ENCODE data around the gene C19orf53.

The C19orf53 gene

GRCh38 chr19:13796301-13797057 lies 22.2 kb downstream of the C19orf53 start:
- DNase-seq (ENCODE audit: low spot score) = no peak

- no peak for DNase-seq (ENCODE audit: low spot score)
These were observed 22.8 kb downstream of the C19orf53 start for GRCh38 chr19:13797058-13797440.

DNA sequence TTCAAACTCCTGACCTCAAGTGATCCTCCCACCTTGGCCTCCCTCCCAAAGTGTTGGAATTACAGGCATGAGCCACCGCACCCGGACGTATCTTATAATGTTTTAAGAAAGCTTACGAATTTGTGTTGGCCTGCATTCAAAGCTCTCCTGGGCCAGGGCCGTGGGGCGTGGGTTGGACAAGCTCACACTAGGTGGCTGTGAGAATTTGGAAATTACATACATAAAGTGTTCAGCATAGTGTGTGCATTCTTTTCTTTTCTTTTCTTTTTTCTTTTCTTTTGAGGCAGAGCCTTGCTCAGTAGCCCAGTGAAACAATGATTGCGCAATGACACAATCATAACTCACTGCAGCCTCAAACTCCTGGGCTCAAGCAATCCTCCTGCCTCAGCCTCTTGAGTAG lies 23.6 kb downstream of the C19orf53 start:
- no peak for DNase-seq (ENCODE audit: low spot score)

- DNase-seq (ENCODE audit: low spot score) = no peak
These were observed 25.4 kb downstream of the C19orf53 start for GRCh38 chr19:13799669-13800068.

GRCh38 chr19:13803038-13803437 lies 28.8 kb downstream of the C19orf53 start:
- DNase-seq (ENCODE audit: low spot score) = no peak

DNA sequence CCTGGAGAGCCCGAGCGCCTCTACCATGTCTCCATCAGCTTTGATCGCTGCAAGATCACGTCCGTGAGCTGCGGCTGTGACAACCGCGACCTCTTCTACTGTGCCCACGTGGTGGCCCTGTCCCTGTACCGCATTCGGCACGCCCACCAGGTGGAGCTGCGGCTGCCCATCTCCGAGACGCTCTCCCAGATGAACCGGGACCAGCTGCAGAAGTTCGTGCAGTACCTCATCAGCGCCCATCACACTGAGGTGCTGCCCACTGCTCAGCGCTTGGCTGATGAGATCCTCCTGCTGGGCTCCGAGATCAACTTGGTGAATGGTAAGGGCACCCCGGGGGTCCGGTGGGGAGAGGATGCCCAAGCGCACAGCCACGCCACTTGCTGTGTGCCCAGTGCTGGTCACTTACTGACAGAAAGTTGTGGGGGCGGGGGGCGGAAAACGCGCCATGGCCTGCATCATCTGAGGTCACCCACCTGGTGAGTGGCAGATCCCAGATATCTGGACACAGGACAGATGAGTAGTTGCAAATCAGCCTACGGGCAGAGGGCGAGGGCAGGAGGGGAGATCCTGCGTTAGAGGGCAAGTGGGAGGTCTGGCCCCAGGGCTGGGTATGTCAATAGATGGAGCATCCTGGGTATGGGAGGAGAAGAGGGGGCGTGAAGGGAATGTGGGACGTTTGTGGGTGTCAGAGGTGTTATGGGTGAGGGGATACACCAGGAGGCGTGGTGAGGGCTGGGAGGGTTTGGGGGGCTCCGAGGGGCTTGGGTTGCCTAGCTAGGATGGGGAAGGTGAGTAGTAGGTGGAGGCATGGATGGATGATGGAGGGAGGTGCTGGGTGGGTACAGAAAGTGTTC lies 30.8 kb downstream of the C19orf53 start:
- no peak for DNase-seq (ENCODE audit: low spot score)

DNA sequence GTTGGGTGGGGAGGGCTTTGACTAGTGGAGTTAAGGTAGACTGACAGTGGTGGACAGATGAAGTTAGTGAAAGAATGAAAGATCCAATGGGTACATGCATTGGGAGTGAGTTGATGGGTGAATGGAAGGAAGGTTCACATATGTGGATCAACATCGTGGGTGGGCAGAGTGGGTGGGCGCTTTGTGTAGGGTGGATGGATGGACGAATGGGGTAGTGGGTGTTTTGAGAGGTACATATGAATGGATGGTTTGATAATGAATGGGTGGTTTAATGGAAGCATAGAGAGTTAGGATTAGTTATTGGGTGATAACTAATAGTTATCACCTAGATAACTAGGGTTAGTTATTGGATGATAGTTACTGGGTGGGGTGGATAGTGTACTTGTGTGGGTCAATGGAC lies 32.5 kb downstream of the C19orf53 start:
- DNase-seq (ENCODE audit: low spot score) = no peak

- DNase-seq (ENCODE audit: low spot score) = no peak
These were observed 33.3 kb downstream of the C19orf53 start for GRCh38 chr19:13807421-13808021.

- DNase-seq (ENCODE audit: low spot score) = no peak
These were observed 34.6 kb downstream of the C19orf53 start for GRCh38 chr19:13808856-13809255.

GRCh38 chr19:13812544-13812943 lies 38.3 kb downstream of the C19orf53 start:
- no peak for DNase-seq (ENCODE audit: low spot score)

DNA sequence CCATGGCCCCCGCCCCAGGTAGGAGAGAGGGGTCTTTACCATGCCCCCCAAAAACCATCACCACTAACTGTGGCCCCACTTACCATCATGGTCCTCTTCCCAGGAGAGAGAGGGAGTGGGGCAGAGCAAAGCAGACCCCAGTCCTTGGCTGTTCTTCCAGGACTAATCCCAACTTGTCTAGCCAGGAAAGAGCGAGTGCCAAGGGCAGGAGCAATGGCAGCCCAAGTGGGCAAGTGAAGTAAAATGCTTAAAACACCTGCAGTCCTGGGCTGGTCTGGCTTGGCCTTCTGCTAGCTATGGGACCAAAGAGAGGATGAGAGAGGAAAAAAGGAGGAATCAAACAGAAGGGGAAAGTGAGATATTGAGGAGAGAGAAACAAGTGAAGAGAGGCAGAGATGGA lies 38.9 kb downstream of the C19orf53 start:
- no peak for DNase-seq (ENCODE audit: low spot score)

GRCh38 chr19:13814550-13814949 lies 40.3 kb downstream of the C19orf53 start:
- no peak for DNase-seq (ENCODE audit: low spot score)

GRCh38 chr19:13817018-13817614 lies 42.9 kb downstream of the C19orf53 start:
- DNase-seq (ENCODE audit: low spot score) = no peak

DNA sequence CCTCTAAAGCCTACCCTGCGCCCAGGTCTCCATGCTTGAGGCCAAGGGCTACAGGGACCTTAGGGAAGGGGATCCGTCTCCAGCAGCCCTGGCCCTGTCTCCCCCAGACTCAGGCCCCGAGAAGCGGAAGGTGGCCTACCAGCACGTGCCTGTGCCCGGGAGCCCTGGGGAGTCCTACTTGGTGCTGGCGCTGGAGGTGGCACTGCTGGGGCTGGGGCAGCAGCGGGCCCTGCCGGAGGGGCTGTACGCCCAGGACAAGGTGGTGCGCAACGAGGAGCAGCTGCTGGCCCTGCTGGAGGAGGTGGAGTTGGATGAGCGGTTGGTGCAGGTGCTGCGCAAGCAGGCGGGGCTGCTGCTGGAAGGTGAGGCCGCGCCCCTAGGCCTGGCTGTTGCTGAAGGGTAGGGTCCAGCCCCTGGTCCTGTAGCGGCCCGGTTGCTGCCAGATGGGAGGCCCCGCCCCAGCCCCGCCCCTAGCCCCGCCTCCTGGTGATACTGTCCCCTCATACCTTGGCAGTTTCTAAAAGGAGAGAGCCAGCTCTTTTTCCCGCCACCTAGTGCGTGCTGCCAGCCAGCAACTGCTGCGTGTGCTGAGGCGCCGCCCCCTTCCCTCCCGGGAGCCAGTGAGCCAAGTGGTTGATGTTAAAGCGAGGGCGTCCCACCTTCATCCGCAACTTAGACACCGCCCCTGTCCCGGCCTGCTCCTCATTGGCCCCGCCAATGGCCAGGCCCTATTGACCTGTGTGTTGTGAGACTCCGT lies 43.5 kb downstream of the C19orf53 start:
- no peak for DNase-seq (ENCODE audit: low spot score)

DNA sequence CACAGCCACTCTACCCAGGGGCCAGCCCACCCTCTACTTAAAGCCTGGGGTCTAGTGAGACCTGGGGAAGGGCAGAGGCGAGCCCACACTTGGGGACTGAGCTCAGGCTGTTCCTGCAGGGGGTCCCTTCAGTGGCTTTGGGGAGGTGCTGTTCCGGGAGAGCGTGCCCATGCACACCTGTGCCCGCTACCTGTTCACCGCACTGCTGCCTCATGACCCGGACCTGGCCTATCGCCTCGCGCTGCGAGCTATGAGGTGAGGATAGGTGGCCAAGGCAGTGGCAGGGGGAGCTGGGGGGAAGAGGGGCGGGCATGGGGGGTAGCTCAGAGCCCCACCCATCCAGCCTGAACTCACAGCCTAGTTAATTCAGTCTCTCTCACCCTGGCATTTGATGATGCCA lies 45.0 kb downstream of the C19orf53 start:
- DNase-seq (ENCODE audit: low spot score) = no peak

- no peak for DNase-seq (ENCODE audit: low spot score)
These were observed 47.0 kb downstream of the C19orf53 start for GRCh38 chr19:13821292-13821691.

DNA sequence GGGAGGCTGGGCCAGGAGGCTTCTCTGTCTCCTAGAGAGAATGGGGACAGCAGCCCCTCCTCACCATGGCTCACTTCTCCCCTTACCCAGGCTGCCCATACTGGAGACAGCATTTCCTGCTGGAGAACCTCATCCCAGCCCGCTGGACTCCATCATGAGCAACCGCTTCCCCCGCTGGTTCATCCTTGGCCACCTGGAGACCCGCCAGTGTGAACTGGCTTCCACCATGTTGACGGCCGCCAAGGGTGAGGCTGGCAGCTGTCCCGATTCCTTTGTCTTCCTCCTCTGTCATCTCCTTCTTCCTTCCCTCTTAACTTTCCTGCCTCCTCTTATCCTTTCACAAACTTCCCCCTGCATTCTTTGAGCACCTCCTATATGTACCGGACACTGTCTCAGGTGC lies 49.0 kb downstream of the C19orf53 start:
- no peak for DNase-seq (ENCODE audit: low spot score)

DNA sequence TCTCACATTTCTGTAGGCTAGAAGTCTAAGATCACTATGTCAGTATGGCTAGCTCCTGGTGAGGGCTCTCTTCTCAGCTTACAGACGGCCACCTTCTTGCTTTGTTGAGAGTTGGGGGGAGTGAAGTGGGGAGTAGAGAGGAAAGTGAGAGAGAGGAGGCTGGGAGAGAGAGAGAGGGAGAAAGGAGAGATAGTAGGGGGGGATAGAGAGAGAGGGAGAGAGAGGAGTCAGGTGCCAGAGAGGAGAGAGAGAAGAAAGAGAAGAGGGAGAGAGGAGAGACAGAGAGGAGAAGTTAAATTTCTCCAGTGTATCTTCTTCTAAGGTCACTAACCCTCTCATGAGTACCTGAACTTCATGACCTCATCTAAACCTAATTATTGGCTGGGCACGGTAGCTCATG lies 49.6 kb downstream of the C19orf53 start:
- no peak for DNase-seq (ENCODE audit: low spot score)

DNA sequence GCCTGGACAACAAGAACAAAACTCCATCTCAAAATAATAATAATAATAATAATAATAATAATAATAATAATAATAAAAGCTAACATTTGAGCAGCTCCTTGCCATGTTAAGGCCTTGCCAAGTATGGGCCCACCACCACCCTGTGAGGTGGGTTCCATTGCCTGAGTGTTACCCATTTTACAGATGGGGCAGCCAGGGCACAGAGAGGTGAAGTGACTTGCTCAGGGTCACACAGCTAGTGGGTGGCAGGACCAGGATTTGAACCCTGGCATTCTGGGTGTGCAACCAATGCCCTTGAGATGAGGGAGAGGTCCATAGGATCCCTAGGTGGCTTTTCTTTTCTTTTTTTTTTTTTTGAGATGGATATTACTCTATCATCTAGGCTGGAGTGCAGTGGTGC lies 50.4 kb downstream of the C19orf53 start:
- no peak for DNase-seq (ENCODE audit: low spot score)

DNA sequence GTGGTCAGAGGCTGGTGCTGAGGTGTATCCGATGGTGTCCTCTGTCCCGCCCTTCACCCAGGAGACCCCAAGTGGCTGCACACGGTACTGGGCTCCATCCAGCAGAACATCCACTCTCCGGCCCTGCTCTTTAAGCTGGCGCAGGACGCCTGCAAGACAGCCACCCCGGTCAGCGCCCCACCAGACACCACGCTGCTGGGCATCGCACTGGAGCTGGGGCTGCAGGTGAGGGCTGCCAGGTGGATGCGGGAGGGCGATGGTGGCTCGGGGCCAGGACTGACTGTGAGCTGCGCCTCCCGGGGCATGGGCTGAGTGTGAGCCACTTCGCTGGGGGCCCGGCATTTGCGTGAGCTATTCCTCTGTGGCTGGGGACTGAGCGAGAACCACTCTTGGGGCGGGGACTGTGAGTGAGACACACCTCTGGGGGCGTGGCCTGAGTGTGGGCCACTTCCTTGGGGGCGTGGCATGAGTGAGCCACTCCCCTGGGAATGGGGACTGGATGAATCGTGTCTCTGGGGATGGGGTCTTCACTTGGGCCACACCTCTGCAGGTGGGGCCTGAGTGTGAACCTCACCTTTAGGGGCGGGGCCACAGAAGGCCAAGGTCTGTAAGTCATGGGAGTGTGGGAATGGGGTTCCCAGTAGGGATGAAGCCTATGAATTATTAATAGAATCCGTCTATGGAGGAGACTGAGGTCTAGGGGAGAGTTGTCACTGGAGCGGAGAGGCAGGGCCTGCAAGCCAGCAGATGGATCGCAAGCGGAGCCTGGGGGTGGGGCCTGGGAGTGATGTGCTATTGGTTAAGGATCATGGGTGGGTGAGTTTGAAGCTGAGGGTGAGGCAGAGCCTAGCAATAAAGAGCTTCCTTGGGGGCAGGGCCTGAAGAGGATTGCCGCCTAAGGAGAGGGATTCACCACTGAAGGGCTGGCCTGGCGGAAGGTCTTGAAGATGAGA lies 51.5 kb downstream of the C19orf53 start:
- no peak for DNase-seq (ENCODE audit: low spot score)
